HG03064 (cell line): ENCODE results near the gene CALN1.

Experiments used
- ATAC-seq: cut with Tn5 transposase; IDR thresholded peaks from one replicate; pipeline ENCODE4 v1.9.1; 2021; ENCODE audit warnings: low read depth; ENCODE audit not compliant: unreplicated experiment

The CALN1 gene

GRCh38 chr7:72272479-72272878 is 139.7 kb downstream of the CALN1 start:
- ATAC-seq = no peak

- no peak for ATAC-seq
Measured at GRCh38 chr7:72268796-72269195, 143.3 kb downstream of the CALN1 start.

GRCh38 chr7:72268090-72268489 is 144.0 kb downstream of the CALN1 start:
- ATAC-seq = no peak

GRCh38 chr7:72267291-72267800 is 144.8 kb downstream of the CALN1 start:
- no peak for ATAC-seq

GRCh38 chr7:72266771-72267170 is 145.4 kb downstream of the CALN1 start:
- ATAC-seq = no peak

GRCh38 chr7:72265071-72265904 is 146.8 kb downstream of the CALN1 start:
- ATAC-seq = no peak

- no peak for ATAC-seq
Measured at GRCh38 chr7:72260406-72260805, 151.7 kb downstream of the CALN1 start.

- ATAC-seq = no peak
Measured at GRCh38 chr7:72258074-72258473, 154.1 kb downstream of the CALN1 start.

GRCh38 chr7:72254455-72254854 is 157.7 kb downstream of the CALN1 start:
- no peak for ATAC-seq

GRCh38 chr7:72249106-72249505 is 163.0 kb downstream of the CALN1 start:
- ATAC-seq = no peak

GRCh38 chr7:72244826-72245398 is 167.2 kb downstream of the CALN1 start:
- ATAC-seq = no peak

- ATAC-seq = no peak
Measured at GRCh38 chr7:72243329-72243728, 168.8 kb downstream of the CALN1 start.

- ATAC-seq = no peak
Measured at GRCh38 chr7:72235351-72235750, 176.8 kb downstream of the CALN1 start.

- ATAC-seq = no peak
Measured at GRCh38 chr7:72234086-72234485, 178.1 kb downstream of the CALN1 start.

GRCh38 chr7:72230281-72230680 is 181.9 kb downstream of the CALN1 start:
- ATAC-seq = no peak

- ATAC-seq = no peak
Measured at GRCh38 chr7:72223351-72223750, 188.8 kb downstream of the CALN1 start.

GRCh38 chr7:72222136-72222535 is 190.0 kb downstream of the CALN1 start:
- no peak for ATAC-seq

GRCh38 chr7:72219500-72219899 is 192.6 kb downstream of the CALN1 start:
- ATAC-seq = no peak

- ATAC-seq = no peak
Measured at GRCh38 chr7:72217151-72217550, 195.0 kb downstream of the CALN1 start.

- no peak for ATAC-seq
Measured at GRCh38 chr7:72213769-72214168, 198.4 kb downstream of the CALN1 start.

- no peak for ATAC-seq
Measured at GRCh38 chr7:72213081-72213480, 199.1 kb downstream of the CALN1 start.

- ATAC-seq = no peak
Measured at GRCh38 chr7:72211175-72211574, 201.0 kb downstream of the CALN1 start.
